Subcutaneous abdominal adipose tissue (tissue), 5 donors: ENCODE measurements around the gene PSG4.
"Not testable (repeated sequence)": the region's sequence is repeated elsewhere in the genome, so short reads cannot be mapped to it uniquely, and the experiment has no call there.

ENCODE experiments used
- H3K27ac ChIP-seq: one replicate; pipeline ENCODE4 v1.7.0; 2013; ENCODE audit warnings: low read depth, mild to moderate bottlenecking, inconsistent platforms, low read length, moderate library complexity
- H3K27me3 ChIP-seq, 5 donors: one replicate each; pipeline ENCODE4 v1.7.0; 2013; ENCODE audit warnings: low read length in 5 of 5, inconsistent platforms in 1 of 5; ENCODE audit not compliant: control insufficient read depth in 5 of 5, insufficient read depth in 4 of 5
- H3K36me3 ChIP-seq, 5 donors: one replicate each; pipeline ENCODE4 v1.7.0; 2013; ENCODE audit warnings: low read length in 5 of 5; ENCODE audit not compliant: control insufficient read depth in 5 of 5, insufficient read depth in 5 of 5
- H3K4me1 ChIP-seq, 5 donors: one replicate each; pipeline ENCODE4 v1.7.0; 2013; ENCODE audit warnings: low read length in 5 of 5, mild to moderate bottlenecking in 3 of 5, moderate library complexity in 1 of 5; ENCODE audit not compliant: control insufficient read depth in 5 of 5, insufficient read depth in 5 of 5
- H3K4me3 ChIP-seq, 5 donors: one replicate each; pipeline ENCODE4 v1.7.0; 2013; ENCODE audit warnings: low read length in 5 of 5, low read depth in 1 of 5
- H3K9ac ChIP-seq, 5 donors: one replicate each; pipeline ENCODE4 v1.7.0; 2013; ENCODE audit warnings: low read length in 5 of 5, mild to moderate bottlenecking in 4 of 5, moderate library complexity in 3 of 5
- H3K9me3 ChIP-seq, 5 donors: one replicate each; pipeline ENCODE4 v1.7.0; 2013; ENCODE audit warnings: low read length in 5 of 5; ENCODE audit not compliant: control insufficient read depth in 5 of 5
- donor health status: healthy.
- donor health status: healthy.
- donor health status: healthy.
- donor health status: healthy.
- donor health status: healthy.

PSG4 gene

GRCh38 chr19:43198686-43199419 lies 6.6 kb downstream of the PSG4 start:
- not testable (repeated sequence) for H3K4me3 ChIP-seq, H3K9me3 ChIP-seq, H3K27ac ChIP-seq

DNA sequence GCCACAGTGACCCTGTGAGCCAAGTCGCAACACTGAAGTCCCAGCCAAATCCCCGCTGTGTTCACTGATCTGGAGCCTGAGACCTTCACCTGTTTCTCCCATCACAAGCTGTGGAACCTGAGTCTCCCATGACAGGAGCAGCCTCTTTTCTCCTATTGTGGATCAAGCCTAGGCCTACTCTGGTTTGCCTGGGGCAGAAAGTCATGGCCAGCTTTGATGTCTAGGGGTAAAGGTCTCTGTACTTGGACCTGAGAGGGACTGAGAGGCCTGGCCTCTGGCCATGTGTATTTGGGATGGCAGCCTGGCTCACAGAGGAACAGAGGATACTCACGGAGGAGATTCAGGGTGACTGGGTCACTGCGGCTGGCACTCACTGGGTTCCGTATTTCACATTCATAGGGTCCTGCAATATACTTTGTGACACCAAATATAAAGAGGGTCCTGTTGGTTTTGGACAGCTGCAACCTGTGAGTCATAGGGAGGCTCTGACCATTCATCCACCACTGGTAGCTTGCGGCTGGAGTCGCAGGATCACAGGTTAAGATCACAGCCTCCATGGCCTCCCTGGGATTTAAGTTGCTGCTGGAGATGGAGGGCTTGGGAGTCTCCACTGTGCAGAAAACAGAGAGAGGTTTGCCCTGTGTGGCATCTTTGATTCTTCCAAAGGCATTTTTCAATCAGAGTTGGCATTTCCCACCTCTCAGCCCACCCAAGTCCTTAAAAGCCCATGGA lies 7.6 kb downstream of the PSG4 start:
- not testable (repeated sequence) for H3K4me3 ChIP-seq, H3K27me3 ChIP-seq, H3K9me3 ChIP-seq, H3K4me1 ChIP-seq, H3K36me3 ChIP-seq, H3K27ac ChIP-seq, H3K9ac ChIP-seq

More at GRCh38 chr19:43198686-43199419, 6.6 kb downstream of the PSG4 start:
- not testable (repeated sequence) for H3K27me3 ChIP-seq, H3K36me3 ChIP-seq, H3K4me1 ChIP-seq, H3K9ac ChIP-seq

DNA sequence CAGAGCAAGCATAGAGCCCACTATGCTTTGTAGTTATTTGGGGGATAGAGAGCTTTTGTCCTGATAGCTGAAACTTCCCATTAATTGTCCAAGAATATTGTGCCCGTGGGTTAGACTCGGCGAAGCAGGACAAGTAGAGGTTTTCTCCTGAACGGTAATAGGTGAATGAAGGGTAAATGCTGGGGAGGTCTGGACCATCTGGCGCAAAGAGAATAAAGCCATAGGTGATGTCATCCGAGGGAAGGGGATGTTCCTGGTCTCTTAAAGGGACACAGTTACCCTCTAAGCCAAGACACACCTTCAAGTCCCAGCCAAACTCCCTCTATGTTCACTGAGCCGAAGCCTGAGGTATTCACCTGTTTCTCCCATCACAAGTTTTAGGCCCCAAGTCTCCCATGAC lies 11.0 kb downstream of the PSG4 start:
- not testable (repeated sequence) for H3K9ac ChIP-seq, H3K36me3 ChIP-seq, H3K4me1 ChIP-seq, H3K9me3 ChIP-seq, H3K27ac ChIP-seq, H3K27me3 ChIP-seq, H3K4me3 ChIP-seq

DNA sequence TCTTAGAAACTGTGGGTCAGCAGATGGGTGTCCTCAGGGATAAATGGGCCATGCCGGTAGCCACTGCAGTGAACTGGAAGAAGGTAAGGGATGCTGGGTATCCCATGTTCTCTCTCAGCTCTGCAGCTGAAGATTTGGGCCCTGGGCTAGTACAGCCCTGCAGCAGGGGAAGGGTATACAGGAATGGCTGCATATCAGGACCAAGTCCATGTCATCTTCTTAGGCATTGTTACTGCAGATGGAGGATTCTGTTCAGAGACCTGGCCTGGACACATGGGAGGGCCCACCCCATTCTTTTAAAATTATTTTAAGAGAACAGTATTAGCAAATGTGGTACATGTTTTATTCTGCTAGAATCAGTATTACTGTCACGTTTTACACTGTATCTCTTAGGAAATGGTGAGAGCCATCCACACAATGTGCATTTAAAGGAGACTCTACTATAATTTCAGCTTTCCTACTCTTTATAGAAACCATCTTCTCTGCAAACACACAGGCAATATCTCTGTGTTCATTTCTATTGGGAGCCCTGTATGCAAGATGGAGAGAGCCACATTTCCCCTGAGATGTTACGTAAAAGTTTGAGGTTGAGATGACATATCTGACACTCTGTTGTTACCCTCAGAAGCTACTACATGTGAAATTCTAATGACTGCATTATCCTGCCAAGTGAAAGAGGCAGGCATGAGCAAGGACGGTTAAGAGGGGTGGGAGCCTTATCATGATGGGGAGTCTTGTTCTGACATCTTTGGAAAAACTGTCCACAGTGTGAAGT lies 12.9 kb downstream of the PSG4 start:
- H3K9me3 ChIP-seq, H3K27ac ChIP-seq, H3K9ac ChIP-seq, H3K36me3 ChIP-seq, H3K4me1 ChIP-seq, H3K27me3 ChIP-seq, H3K4me3 ChIP-seq: not testable (repeated sequence)

GRCh38 chr19:43188092-43188491 lies 17.3 kb downstream of the PSG4 start:
- H3K4me1 ChIP-seq, H3K4me3 ChIP-seq, H3K36me3 ChIP-seq, H3K9ac ChIP-seq, H3K27me3 ChIP-seq, H3K27ac ChIP-seq, H3K9me3 ChIP-seq: not testable (repeated sequence)

- not testable (repeated sequence) for H3K27ac ChIP-seq, H3K9ac ChIP-seq, H3K36me3 ChIP-seq, H3K4me3 ChIP-seq, H3K9me3 ChIP-seq, H3K27me3 ChIP-seq, H3K4me1 ChIP-seq
These were observed 19.0 kb downstream of the PSG4 start, which contains the start of gene PSG5 for GRCh38 chr19:43186311-43186935. TSS of gene PSG5 (minus strand) at chr19:43186536. CDS start at chr19:43186405, 131 bp downstream.

GRCh38 chr19:43181869-43182771 lies 23.3 kb downstream of the PSG4 start:
- H3K27ac ChIP-seq, H3K9ac ChIP-seq, H3K9me3 ChIP-seq, H3K4me3 ChIP-seq, H3K4me1 ChIP-seq, H3K27me3 ChIP-seq, H3K36me3 ChIP-seq: not testable (repeated sequence)

DNA sequence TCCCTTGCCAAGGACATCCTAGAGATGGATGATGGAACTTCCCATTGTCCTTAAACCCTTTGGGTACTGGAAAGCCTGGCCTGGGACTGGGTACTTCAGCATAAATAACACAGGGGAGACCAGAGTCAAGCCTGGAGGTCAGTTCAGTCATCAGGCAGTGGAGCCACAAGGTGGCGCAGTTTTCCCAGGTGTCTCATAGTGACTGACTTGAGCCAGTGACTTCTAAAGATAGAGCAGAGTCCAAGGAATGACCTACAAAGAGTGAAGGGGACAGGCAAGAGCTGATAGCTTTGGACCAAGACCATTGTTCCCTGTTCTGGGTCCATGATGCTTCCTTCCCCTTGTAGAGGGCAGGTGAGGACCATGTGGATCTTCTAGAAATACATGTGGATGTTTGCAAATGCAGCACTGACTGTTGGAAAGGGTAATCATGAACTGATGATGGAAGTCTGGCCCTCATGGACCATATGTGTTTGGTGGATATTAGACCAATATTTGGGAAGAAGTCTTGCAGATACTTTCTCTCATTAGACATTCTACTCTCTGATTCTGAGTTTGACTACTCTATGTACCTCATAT lies 25.8 kb downstream of the PSG4 start:
- H3K9ac ChIP-seq, H3K27me3 ChIP-seq, H3K4me1 ChIP-seq, H3K36me3 ChIP-seq, H3K27ac ChIP-seq, H3K4me3 ChIP-seq, H3K9me3 ChIP-seq: not testable (repeated sequence)

GRCh38 chr19:43178577-43178976 lies 26.9 kb downstream of the PSG4 start:
- not testable (repeated sequence) for H3K9ac ChIP-seq, H3K9me3 ChIP-seq, H3K27me3 ChIP-seq, H3K4me1 ChIP-seq, H3K4me3 ChIP-seq, H3K27ac ChIP-seq, H3K36me3 ChIP-seq
